DOHH2 (cell line): ENCODE results near the gene ACP4.

Experiments
- CTCF ChIP-seq: fragments of 200-600 bp; sonication (generic); IDR thresholded peaks from one replicate; pipeline ENCODE4 v1.5.1; 2014; ENCODE audit warnings: antibody characterized with exemption, mild to moderate bottlenecking, low read depth, low read length; ENCODE audit not compliant: poor library complexity, severe bottlenecking
- EZH2phosphoT487 ChIP-seq: fragments of 200-600 bp; sonication (generic); IDR thresholded peaks from 2 replicates; pipeline ENCODE4 v1.6.1; 2017; ENCODE audit warnings: borderline replicate concordance, mild to moderate bottlenecking, antibody characterized with exemption, low read length, moderate library complexity, mixed read lengths

- no peak for TF ChIP-seq EZH2phosphoT487
- no peak for TF ChIP-seq CTCF
Observed at GRCh38 chr19:50843205-50843604, 53.0 kb downstream of the ACP4 start.
